ENCODE data around the gene CCNQ.

- TF ChIP-seq CTCF (conservative IDR thresholded peaks at IDR 0.05; ENCODE audit: low read depth, low read length) (no peak), EZH2 (IDR thresholded peaks at IDR 0.05; ENCODE audit: borderline replicate concordance, low read depth, low read length, poor library complexity, severe bottlenecking) (no peak)
Measured at GRCh38 chrX:153602601-153603000, 3.7 kb upstream of the CCNQ start.

Data from A673 (cell line).